Left kidney (tissue), 8 donors: ENCODE results near the gene OLFML2B. TPM values are rescaled to one million over a fixed set of nuclear protein-coding genes. Genes with fewer than 3 reads are reported as not detected.
"Not testable (repeated sequence)": the region's sequence is repeated elsewhere in the genome, so short reads cannot be mapped to it uniquely, and the experiment has no call there.

Source experiments
- DNase-seq: peaks from one replicate; pipeline ENCODE4 v3.0.0-alpha.2; 2013
- long read RNA-seq, 8 donors: transcript quantifications; one replicate each; lab custom pipeline, GENCODE V29; 2026
- polyA plus RNA-seq: library from polyadenylated mRNA; unstranded; fragments of 120-200 nt; gene quantifications from one replicate; pipeline ENCODE4 v1.2.1, GENCODE V29; 2013; ENCODE audit not compliant: insufficient read length

OLFML2B gene
- 8.5 TPM for polyA plus RNA-seq
- long read RNA-seq, donor 1, partial matches to known transcripts, result 0 of 1 reads
- long read RNA-seq, donor 1, other reads (novel, unspliced or antisense), result 0 of 1 reads
- long read RNA-seq, donor 2, result 0 reads
- long read RNA-seq, donor 3, partial matches to known transcripts, result 0 of 1 reads
- long read RNA-seq, donor 3, other reads (novel, unspliced or antisense), result 0 of 1 reads
- long read RNA-seq, donor 4, result 0 reads
- long read RNA-seq, donor 5, partial matches to known transcripts, result 0 of 1 reads
- long read RNA-seq, donor 5, other reads (novel, unspliced or antisense), result 0 of 1 reads
- long read RNA-seq, donor 6, result 0 reads
- long read RNA-seq, donor 7, partial matches to known transcripts, result 0 of 2 reads
- long read RNA-seq, donor 7, other reads (novel, unspliced or antisense), result 0 of 2 reads
- long read RNA-seq, donor 8, result 0 reads

GRCh38 chr1:162023547-162024501 is at the start of gene OLFML2B:
OLFML2B (minus strand) TSS chr1:162023869; CDS start chr1:162023430, 439 bp downstream.
- peak; percentile 57 for DNase-seq

- no peak for DNase-seq
Observed at GRCh38 chr1:162072740-162073139, 49.1 kb upstream of the OLFML2B start.

DNA sequence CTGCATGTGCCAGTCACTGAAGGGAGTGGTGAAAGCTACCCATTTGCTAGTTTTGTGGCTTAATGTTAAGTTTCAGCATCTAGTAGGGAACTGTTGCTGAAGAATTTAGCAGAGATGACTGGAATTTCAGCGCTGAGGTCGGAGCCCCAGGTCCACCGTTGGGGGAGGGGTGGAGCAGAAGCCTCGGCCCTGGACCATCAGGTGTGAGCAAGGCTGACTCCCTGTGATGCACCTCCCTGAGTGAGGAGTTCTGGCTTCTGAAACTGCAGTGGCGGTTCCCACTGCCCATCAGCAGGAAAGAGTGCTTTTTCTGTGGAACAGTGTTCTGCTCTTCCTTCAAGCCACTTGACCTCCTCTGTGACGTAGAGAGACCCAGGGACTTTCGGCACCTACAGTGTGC is 47.2 kb upstream of the OLFML2B start:
- no peak for DNase-seq

GRCh38 chr1:162070094-162070748 is 46.6 kb upstream of the OLFML2B start:
- DNase-seq, result peak; percentile 53

- peak; percentile 82 for DNase-seq
Observed at GRCh38 chr1:162069334-162070093, 45.8 kb upstream of the OLFML2B start, which contains the start of gene NOS1AP. NOS1AP (plus strand) TSS chr1:162069691; CDS start chr1:162070178, 487 bp downstream.

GRCh38 chr1:162068301-162068700 is 44.6 kb upstream of the OLFML2B start:
- no peak for DNase-seq

DNA sequence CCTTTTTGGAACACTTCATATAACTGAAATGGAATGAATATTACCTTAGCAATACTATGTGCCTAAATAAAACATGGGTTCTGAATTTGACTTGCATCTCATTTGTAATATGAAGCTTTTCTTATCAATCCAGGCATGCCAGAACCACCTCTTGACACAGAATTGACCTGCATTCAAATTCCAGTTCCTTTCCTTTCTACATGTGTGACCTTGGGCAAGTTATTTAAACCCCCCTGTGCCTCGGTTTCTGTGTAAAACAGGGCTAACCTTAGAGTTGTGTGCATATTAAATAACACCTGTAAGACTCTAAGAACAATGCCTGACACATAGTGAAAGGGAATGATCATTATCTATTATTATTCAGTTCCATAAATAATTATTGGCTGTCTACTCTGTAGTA is 43.8 kb upstream of the OLFML2B start:
- no peak for DNase-seq

- DNase-seq, result not testable (repeated sequence)
Observed at GRCh38 chr1:162066836-162067235, 43.2 kb upstream of the OLFML2B start.

DNA sequence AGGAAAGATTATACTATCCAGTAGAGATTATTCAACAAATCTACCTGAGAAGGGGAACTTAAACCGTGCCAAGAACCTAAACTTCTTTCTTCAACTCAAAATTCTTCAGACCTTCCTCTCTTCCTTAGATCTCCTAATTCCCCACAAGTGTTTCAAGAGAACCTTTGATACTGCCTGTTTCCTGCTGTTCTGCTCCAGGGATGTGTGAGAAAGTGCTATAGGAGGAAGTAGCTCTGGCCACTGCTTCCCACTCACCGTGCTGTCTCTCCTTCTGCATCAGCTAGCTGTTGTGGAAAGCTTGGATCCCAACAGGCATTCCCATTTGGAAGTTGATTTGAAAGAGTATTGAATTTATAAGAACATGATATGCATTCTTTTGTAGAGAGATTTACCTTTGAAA is 41.3 kb upstream of the OLFML2B start:
- no peak for DNase-seq

- peak; percentile 26 for DNase-seq
Observed at GRCh38 chr1:162062542-162063015, 38.9 kb upstream of the OLFML2B start.

GRCh38 chr1:162060314-162060713 is 36.6 kb upstream of the OLFML2B start:
- DNase-seq, result no peak

- DNase-seq, result no peak
Observed at GRCh38 chr1:162059721-162060120, 36.1 kb upstream of the OLFML2B start.

- DNase-seq, result no peak
Observed at GRCh38 chr1:162056579-162056978, 32.9 kb upstream of the OLFML2B start.

GRCh38 chr1:162056043-162056442 is 32.4 kb upstream of the OLFML2B start:
- peak; percentile 63 for DNase-seq

DNA sequence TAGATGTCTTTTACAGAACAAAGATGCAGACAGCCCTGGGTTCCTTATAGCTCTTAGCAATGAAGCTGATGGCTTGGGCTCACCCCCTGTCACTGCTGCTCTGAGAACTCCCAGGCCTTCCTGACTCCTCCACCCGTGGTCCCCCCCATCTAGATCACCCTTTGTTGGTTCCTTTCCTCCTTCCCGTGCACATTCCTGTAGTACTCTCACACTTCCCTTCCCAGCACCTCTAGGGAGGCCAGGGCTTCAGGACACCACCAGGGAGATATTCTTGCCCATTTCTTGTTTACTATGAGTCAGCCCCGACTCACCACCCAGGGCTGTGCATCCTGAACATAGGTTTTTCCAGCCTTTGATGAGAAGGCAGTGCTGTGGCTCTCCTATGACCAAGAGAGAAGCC is 31.4 kb upstream of the OLFML2B start:
- DNase-seq, result no peak

GRCh38 chr1:162053949-162054348 is 30.3 kb upstream of the OLFML2B start:
- not testable (repeated sequence) for DNase-seq

DNA sequence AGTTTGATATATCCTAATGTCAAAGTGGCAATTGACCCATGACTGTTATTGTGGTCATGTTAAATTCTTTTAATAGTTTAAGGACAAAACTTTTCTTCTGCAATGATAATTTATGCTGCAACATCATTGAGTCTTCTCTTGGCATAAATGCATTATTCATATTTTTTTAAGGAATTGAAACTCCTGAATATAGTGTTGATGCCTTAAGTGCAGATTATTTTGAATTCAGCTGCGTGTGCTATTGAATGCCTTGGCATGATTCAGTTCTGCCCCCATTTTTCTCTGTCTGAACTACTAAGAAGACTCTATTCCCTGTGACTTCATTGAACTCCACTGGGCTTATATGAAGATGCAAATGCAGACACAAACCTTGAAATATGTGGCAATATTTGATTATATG is 23.3 kb upstream of the OLFML2B start:
- no peak for DNase-seq

- no peak for DNase-seq
Observed at GRCh38 chr1:162042361-162042760, 18.7 kb upstream of the OLFML2B start.

GRCh38 chr1:162040657-162041056 is 17.0 kb upstream of the OLFML2B start:
- DNase-seq, result no peak

DNA sequence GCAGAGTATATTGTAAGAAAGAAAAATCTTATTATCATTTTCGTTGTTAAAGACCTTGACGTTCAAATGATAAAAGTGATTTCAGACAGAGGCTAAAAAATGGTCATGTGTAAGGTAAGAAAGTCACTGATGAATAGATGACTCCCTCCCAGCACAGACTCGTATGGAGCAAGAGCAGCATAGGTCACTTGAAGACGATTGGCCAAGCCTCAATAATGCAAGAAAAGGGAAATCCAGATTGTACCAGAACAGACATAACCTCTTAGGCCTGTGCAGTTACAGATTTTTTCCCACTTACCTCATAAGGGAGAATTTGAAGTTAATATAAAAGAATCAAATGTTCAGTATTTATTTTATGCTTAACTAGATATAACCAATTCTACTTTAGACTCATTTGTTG is 16.3 kb upstream of the OLFML2B start:
- DNase-seq, result no peak

DNA sequence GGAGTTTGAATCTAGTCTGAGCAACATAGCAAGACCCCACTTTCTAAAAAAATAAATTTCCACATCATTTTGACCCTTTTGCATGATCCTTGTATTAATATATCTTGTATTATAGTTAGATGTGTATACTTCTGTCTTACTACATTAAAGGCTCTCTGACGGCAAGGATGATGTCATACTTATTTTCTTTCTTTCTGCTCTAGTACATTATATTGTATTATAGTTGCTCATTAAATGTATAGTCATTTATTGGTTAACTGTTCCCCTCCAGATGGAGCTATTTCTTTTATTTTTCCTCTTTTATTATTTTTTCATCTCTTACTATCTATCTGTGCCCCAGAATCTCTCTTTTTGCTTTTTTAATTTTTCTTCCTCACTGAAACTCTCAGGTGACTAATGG is 15.0 kb upstream of the OLFML2B start:
- no peak for DNase-seq
